Astrocyte (in vitro differentiated cells and primary cell): ENCODE data around the gene CYB5R4.

Source experiments
- EZH2 ChIP-seq: IDR thresholded peaks from 2 replicates; pipeline ENCODE4 v1.6.1; 2012; ENCODE audit warnings: mild to moderate bottlenecking, low read length, inconsistent platforms; ENCODE audit not compliant: insufficient read depth
- TF ChIP-seq, protein P1 (sequence below): IDR thresholded peaks from 2 replicates; pipeline ENCODE4 v1.5.1; 2011; ENCODE audit warnings: low read depth, mild to moderate bottlenecking, inconsistent platforms, low read length, moderate library complexity; ENCODE audit not compliant: insufficient read depth

- TF ChIP-seq, protein P1, sequence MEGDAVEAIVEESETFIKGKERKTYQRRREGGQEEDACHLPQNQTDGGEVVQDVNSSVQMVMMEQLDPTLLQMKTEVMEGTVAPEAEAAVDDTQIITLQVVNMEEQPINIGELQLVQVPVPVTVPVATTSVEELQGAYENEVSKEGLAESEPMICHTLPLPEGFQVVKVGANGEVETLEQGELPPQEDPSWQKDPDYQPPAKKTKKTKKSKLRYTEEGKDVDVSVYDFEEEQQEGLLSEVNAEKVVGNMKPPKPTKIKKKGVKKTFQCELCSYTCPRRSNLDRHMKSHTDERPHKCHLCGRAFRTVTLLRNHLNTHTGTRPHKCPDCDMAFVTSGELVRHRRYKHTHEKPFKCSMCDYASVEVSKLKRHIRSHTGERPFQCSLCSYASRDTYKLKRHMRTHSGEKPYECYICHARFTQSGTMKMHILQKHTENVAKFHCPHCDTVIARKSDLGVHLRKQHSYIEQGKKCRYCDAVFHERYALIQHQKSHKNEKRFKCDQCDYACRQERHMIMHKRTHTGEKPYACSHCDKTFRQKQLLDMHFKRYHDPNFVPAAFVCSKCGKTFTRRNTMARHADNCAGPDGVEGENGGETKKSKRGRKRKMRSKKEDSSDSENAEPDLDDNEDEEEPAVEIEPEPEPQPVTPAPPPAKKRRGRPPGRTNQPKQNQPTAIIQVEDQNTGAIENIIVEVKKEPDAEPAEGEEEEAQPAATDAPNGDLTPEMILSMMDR: no peak
- no peak for TF ChIP-seq EZH2
Measured at GRCh38 chr6:83890520-83890919, 31.0 kb downstream of the CYB5R4 start.
